ENCODE measurements around the gene TSPAN31. TPM values are rescaled to one million over a fixed set of nuclear protein-coding genes. Genes with fewer than 3 reads are reported as not detected.
A peak's percentile ranks its signal among the peaks of the same experiment; 100 is the strongest.

The TSPAN31 gene
- total and polyA plus RNA-seq, 9 of the 15 experiments (the other 6 are each of a cell fraction or from before 2014, with no cell fraction given) = 11.3 to 26.4 (median 14.3) TPM

GRCh38 chr12:57771873-57772428, 27.1 kb downstream of the TSPAN31 start, which contains the start of gene METTL1 (continued):
- TF ChIP-seq, protein P1, sequence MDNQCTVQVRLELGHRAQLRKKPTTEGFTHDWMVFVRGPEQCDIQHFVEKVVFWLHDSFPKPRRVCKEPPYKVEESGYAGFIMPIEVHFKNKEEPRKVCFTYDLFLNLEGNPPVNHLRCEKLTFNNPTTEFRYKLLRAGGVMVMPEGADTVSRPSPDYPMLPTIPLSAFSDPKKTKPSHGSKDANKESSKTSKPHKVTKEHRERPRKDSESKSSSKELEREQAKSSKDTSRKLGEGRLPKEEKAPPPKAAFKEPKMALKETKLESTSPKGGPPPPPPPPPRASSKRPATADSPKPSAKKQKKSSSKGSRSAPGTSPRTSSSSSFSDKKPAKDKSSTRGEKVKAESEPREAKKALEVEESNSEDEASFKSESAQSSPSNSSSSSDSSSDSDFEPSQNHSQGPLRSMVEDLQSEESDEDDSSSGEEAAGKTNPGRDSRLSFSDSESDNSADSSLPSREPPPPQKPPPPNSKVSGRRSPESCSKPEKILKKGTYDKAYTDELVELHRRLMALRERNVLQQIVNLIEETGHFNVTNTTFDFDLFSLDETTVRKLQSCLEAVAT (IDR thresholded peaks at IDR 0.05) = peak in 1 of 2 experiments; percentile 1; a peak in 1 of 4 replicates
- TF ChIP-seq, protein P2, sequence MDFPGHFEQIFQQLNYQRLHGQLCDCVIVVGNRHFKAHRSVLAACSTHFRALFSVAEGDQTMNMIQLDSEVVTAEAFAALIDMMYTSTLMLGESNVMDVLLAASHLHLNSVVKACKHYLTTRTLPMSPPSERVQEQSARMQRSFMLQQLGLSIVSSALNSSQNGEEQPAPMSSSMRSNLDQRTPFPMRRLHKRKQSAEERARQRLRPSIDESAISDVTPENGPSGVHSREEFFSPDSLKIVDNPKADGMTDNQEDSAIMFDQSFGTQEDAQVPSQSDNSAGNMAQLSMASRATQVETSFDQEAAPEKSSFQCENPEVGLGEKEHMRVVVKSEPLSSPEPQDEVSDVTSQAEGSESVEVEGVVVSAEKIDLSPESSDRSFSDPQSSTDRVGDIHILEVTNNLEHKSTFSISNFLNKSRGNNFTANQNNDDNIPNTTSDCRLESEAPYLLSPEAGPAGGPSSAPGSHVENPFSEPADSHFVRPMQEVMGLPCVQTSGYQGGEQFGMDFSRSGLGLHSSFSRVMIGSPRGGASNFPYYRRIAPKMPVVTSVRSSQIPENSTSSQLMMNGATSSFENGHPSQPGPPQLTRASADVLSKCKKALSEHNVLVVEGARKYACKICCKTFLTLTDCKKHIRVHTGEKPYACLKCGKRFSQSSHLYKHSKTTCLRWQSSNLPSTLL (IDR thresholded peaks at IDR 0.05) = no peak
- TF ChIP-seq RNF2 (IDR thresholded peaks at IDR 0.05) = peak; percentile 54; the same call in 1 of the 2 replicates
- TF ChIP-seq NELFE (IDR thresholded peaks at IDR 0.05; ENCODE audit: insufficient read depth, insufficient read length) = no peak
- no peak for TF ChIP-seq YBX1 (IDR thresholded peaks at IDR 0.05)
- peak; percentile 85 to 88 for TF ChIP-seq NRF1 (conservative IDR thresholded peaks at IDR 0.05 in 1 of 2, IDR thresholded peaks at IDR 0.05 in 1 of 2)
- TF ChIP-seq HNRNPUL1 (IDR thresholded peaks at IDR 0.05; ENCODE audit: low read length) = no peak
- TF ChIP-seq TRIM28 (IDR thresholded peaks at IDR 0.05) = peak; percentile 50; the same call in 1 of the 2 replicates
- peak; percentile 32; the same call in 1 of the 2 replicates for TF ChIP-seq ZKSCAN1 (IDR thresholded peaks at IDR 0.05; ENCODE audit: low read depth, low read length)
- TF ChIP-seq XRCC5 (IDR thresholded peaks at IDR 0.05; ENCODE audit: low read depth, low read length) = peak; percentile 36; the same call in 1 of the 2 replicates
- TF ChIP-seq, protein P3, sequence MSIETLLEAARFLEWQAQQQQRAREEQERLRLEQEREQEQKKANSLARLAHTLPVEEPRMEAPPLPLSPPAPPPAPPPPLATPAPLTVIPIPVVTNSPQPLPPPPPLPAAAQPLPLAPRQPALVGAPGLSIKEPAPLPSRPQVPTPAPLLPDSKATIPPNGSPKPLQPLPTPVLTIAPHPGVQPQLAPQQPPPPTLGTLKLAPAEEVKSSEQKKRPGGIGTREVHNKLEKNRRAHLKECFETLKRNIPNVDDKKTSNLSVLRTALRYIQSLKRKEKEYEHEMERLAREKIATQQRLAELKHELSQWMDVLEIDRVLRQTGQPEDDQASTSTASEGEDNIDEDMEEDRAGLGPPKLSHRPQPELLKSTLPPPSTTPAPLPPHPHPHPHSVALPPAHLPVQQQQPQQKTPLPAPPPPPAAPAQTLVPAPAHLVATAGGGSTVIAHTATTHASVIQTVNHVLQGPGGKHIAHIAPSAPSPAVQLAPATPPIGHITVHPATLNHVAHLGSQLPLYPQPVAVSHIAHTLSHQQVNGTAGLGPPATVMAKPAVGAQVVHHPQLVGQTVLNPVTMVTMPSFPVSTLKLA (conservative IDR thresholded peaks at IDR 0.05) = peak; percentile 100
- TF ChIP-seq KLF13 (tag; IDR thresholded peaks at IDR 0.05; ENCODE audit: borderline replicate concordance, low read depth) = 0 out of 2 replicates have a peak, but pooled peaks have one; percentile 10
- TF ChIP-seq IRF2 (CRISPR knock-in tag; IDR thresholded peaks at IDR 0.05) = no peak
- peak; percentile 77 for TF ChIP-seq E2F8 (IDR thresholded peaks at IDR 0.05; ENCODE audit: low read depth, partially characterized antibody)
- peak; percentile 83 for TF ChIP-seq MBD2 (IDR thresholded peaks at IDR 0.05; ENCODE audit: borderline replicate concordance, low read depth)
- peak; percentile 79 for TF ChIP-seq FIP1L1 (IDR thresholded peaks at IDR 0.05; ENCODE audit: low read depth, low read length, poor library complexity, severe bottlenecking)
- TF ChIP-seq HEY1 (CRISPR knock-in tag; IDR thresholded peaks at IDR 0.05; ENCODE audit: borderline replicate concordance) = no peak
- TF ChIP-seq, protein P4, sequence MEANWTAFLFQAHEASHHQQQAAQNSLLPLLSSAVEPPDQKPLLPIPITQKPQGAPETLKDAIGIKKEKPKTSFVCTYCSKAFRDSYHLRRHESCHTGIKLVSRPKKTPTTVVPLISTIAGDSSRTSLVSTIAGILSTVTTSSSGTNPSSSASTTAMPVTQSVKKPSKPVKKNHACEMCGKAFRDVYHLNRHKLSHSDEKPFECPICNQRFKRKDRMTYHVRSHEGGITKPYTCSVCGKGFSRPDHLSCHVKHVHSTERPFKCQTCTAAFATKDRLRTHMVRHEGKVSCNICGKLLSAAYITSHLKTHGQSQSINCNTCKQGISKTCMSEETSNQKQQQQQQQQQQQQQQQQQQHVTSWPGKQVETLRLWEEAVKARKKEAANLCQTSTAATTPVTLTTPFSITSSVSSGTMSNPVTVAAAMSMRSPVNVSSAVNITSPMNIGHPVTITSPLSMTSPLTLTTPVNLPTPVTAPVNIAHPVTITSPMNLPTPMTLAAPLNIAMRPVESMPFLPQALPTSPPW (CRISPR knock-in tag; IDR thresholded peaks at IDR 0.05) = peak; percentile 86
- peak; percentile 55 for TF ChIP-seq CHD1 (IDR thresholded peaks at IDR 0.05; ENCODE audit: low read length)

Data from K562 (cell line).